ENCODE data around the gene NUP214.

Gene NUP214

DNA sequence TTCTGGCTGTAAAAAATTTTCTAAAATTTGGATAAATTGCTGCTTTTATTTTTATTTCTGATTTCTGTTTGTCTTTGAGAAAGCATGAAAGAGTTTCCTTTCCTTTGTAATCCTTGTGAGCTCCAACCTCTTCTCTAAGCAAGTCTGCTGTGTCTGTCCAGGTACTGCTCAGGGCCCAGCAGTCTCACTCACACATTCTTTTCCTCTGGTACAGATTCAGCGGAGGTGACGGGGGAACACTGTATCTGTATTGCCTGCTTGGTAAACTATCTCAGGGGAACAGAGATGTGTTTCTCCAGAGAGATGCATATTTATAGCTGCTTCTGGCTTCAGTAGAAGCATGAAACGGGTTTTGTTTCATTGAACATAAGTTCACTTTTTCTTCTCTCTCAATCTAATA is 60.5 kb downstream of the NUP214 start:
- no peak for TF ChIP-seq GABPA (IDR thresholded peaks at IDR 0.05; ENCODE audit: low read depth)
- TF ChIP-seq SPI1 (IDR thresholded peaks at IDR 0.05; ENCODE audit: borderline replicate concordance, low read depth) = no peak
- TF ChIP-seq, protein P1, sequence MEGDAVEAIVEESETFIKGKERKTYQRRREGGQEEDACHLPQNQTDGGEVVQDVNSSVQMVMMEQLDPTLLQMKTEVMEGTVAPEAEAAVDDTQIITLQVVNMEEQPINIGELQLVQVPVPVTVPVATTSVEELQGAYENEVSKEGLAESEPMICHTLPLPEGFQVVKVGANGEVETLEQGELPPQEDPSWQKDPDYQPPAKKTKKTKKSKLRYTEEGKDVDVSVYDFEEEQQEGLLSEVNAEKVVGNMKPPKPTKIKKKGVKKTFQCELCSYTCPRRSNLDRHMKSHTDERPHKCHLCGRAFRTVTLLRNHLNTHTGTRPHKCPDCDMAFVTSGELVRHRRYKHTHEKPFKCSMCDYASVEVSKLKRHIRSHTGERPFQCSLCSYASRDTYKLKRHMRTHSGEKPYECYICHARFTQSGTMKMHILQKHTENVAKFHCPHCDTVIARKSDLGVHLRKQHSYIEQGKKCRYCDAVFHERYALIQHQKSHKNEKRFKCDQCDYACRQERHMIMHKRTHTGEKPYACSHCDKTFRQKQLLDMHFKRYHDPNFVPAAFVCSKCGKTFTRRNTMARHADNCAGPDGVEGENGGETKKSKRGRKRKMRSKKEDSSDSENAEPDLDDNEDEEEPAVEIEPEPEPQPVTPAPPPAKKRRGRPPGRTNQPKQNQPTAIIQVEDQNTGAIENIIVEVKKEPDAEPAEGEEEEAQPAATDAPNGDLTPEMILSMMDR (IDR thresholded peaks at IDR 0.05; ENCODE audit: insufficient read depth, low read length) = no peak
- no peak for TF ChIP-seq POLR2AphosphoS5 (IDR thresholded peaks at IDR 0.05; ENCODE audit: low read depth)
- TF ChIP-seq, protein P2, sequence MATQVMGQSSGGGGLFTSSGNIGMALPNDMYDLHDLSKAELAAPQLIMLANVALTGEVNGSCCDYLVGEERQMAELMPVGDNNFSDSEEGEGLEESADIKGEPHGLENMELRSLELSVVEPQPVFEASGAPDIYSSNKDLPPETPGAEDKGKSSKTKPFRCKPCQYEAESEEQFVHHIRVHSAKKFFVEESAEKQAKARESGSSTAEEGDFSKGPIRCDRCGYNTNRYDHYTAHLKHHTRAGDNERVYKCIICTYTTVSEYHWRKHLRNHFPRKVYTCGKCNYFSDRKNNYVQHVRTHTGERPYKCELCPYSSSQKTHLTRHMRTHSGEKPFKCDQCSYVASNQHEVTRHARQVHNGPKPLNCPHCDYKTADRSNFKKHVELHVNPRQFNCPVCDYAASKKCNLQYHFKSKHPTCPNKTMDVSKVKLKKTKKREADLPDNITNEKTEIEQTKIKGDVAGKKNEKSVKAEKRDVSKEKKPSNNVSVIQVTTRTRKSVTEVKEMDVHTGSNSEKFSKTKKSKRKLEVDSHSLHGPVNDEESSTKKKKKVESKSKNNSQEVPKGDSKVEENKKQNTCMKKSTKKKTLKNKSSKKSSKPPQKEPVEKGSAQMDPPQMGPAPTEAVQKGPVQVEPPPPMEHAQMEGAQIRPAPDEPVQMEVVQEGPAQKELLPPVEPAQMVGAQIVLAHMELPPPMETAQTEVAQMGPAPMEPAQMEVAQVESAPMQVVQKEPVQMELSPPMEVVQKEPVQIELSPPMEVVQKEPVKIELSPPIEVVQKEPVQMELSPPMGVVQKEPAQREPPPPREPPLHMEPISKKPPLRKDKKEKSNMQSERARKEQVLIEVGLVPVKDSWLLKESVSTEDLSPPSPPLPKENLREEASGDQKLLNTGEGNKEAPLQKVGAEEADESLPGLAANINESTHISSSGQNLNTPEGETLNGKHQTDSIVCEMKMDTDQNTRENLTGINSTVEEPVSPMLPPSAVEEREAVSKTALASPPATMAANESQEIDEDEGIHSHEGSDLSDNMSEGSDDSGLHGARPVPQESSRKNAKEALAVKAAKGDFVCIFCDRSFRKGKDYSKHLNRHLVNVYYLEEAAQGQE (IDR thresholded peaks at IDR 0.05; ENCODE audit: insufficient replicate concordance, low read depth) = no peak
- H3K4me3 ChIP-seq (replicated peaks; ENCODE audit: insufficient read depth, low read length) = no peak overlapping the region
- DNase-seq (ENCODE audit: low read depth in 1 of 2, low spot score in 1 of 2) = no peak
- H3K27me3 ChIP-seq (ENCODE audit: insufficient read depth, poor library complexity, severe bottlenecking) = no peaks in the 10 kb centered on the region
- H3K27ac ChIP-seq (replicated peaks) = no peak overlapping the region

DNA sequence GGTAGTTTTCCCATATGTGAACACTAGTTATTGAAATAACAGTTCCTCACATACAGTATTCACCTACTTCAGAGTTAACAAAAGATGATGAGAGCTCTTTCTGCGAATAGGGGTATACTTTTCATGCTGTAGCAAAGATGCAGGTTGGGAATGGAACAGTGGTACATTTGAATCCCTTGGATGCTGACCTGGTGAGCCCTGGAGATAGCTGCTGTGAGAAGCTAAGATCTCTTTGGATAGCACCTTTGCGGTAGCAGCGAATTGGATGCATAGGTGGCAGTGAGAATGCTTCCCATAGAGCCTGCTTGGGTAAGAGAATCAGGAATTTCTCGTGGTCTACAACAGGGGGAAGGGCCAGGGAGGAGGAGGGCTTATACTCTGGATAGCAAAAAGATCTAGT is 61.2 kb downstream of the NUP214 start:
- no peak overlapping the region for H3K4me3 ChIP-seq (replicated peaks; ENCODE audit: insufficient read depth, low read length)
- no peak for DNase-seq (ENCODE audit: low read depth in 1 of 2, low spot score in 1 of 2)
- TF ChIP-seq, protein P2 (IDR thresholded peaks at IDR 0.05; ENCODE audit: insufficient replicate concordance, low read depth) = no peak
- TF ChIP-seq, protein P1 (IDR thresholded peaks at IDR 0.05; ENCODE audit: insufficient read depth, low read length) = no peak
- TF ChIP-seq SPI1 (IDR thresholded peaks at IDR 0.05; ENCODE audit: borderline replicate concordance, low read depth) (no peak), POLR2AphosphoS5 (IDR thresholded peaks at IDR 0.05; ENCODE audit: low read depth) (no peak), GABPA (IDR thresholded peaks at IDR 0.05; ENCODE audit: low read depth) (no peak)
- no peaks in the 10 kb centered on the region for H3K27me3 ChIP-seq (ENCODE audit: insufficient read depth, poor library complexity, severe bottlenecking)
- H3K27ac ChIP-seq (replicated peaks) = no peak overlapping the region

DNA sequence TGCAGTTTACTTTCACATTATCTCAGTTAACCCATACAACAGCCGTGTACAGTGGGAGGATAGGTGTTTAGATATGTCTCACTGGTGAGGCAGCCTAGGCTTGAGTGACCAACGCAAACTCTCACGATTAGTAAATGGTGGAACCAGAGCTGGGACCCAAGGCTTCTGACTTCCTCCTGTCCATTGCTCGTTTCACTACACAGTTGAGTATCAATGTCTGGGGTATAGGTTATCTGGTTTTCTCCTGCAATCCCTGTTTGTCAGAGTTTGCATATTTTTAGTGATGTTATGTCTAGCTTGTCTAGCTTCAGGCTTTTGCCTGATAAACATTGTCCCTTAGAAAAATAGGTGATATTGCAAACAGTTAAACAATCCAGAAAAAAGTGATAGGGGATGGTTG is 62.6 kb downstream of the NUP214 start:
- no peak for TF ChIP-seq POLR2AphosphoS5 (IDR thresholded peaks at IDR 0.05; ENCODE audit: low read depth)
- no peak for TF ChIP-seq SPI1 (IDR thresholded peaks at IDR 0.05; ENCODE audit: borderline replicate concordance, low read depth)
- TF ChIP-seq GABPA (IDR thresholded peaks at IDR 0.05; ENCODE audit: low read depth) = no peak
- TF ChIP-seq, protein P2 (IDR thresholded peaks at IDR 0.05; ENCODE audit: insufficient replicate concordance, low read depth) = no peak
- TF ChIP-seq, protein P1 (IDR thresholded peaks at IDR 0.05; ENCODE audit: insufficient read depth, low read length) = no peak
- no peak overlapping the region for H3K27ac ChIP-seq (replicated peaks)

More for the DNA sequence above, 62.6 kb downstream of the NUP214 start:
- Histone ChIP-seq H3K4me3 (replicated peaks; ENCODE audit: insufficient read depth, low read length) (no peak overlapping the region), H3K27me3 (ENCODE audit: insufficient read depth, poor library complexity, severe bottlenecking) (no peaks in the 10 kb centered on the region)
- no peak for DNase-seq (ENCODE audit: low read depth in 1 of 2, low spot score in 1 of 2)
